HEK293 (cell line): ENCODE data around the gene B3GNT4.

ENCODE experiments used
- GFI1B ChIP-seq: fragments of 450-650 bp; formaldehyde crosslinking; IDR thresholded peaks from 2 replicates; pipeline ENCODE4 v1.5.1; 2016; ENCODE audit warnings: missing biosample characterization, missing genetic modification characterization
- GLIS2 ChIP-seq: fragments of 450-650 bp; formaldehyde crosslinking; IDR thresholded peaks from 2 replicates; pipeline ENCODE4 v1.5.1; 2016; ENCODE audit warnings: missing biosample characterization, missing genetic modification characterization
- ZBTB7A ChIP-seq: fragments of 450-650 bp; formaldehyde crosslinking; IDR thresholded peaks from 2 replicates; pipeline ENCODE4 v1.5.1; 2016; ENCODE audit warnings: low read depth, missing biosample characterization, missing genetic modification characterization
- ZEB2 ChIP-seq: fragments of 450-650 bp; formaldehyde crosslinking; IDR thresholded peaks from 2 replicates; pipeline ENCODE4 v1.5.1; 2016; ENCODE audit warnings: missing biosample characterization, missing genetic modification characterization
- ZFP37 ChIP-seq: fragments of 450-650 bp; formaldehyde crosslinking; IDR thresholded peaks from 2 replicates; pipeline ENCODE4 v1.5.1; 2016; ENCODE audit warnings: missing biosample characterization, missing genetic modification characterization
- ZNF121 ChIP-seq: fragments of 450-650 bp; formaldehyde crosslinking; IDR thresholded peaks from 2 replicates; pipeline ENCODE4 v1.5.1; 2016; ENCODE audit warnings: missing biosample characterization, missing genetic modification characterization
- ZNF169 ChIP-seq: fragments of 450-650 bp; formaldehyde crosslinking; IDR thresholded peaks from 2 replicates; pipeline ENCODE4 v1.5.1; 2016; ENCODE audit warnings: missing biosample characterization, missing genetic modification characterization
- ZNF174 ChIP-seq: fragments of 450-650 bp; formaldehyde crosslinking; IDR thresholded peaks from 2 replicates; pipeline ENCODE4 v1.5.0; 2017; ENCODE audit warnings: missing biosample characterization, mild to moderate bottlenecking, missing genetic modification characterization
- ZNF211 ChIP-seq: fragments of 450-650 bp; formaldehyde crosslinking; IDR thresholded peaks from 2 replicates; pipeline ENCODE4 v1.5.1; 2016; ENCODE audit warnings: low read depth, missing biosample characterization, missing genetic modification characterization
- ZNF223 ChIP-seq: fragments of 450-650 bp; formaldehyde crosslinking; IDR thresholded peaks from 2 replicates; pipeline ENCODE4 v1.5.1; 2016; ENCODE audit warnings: missing biosample characterization, missing genetic modification characterization
- ZNF23 ChIP-seq: fragments of 450-650 bp; formaldehyde crosslinking; IDR thresholded peaks from 2 replicates; pipeline ENCODE4 v1.5.1; 2016; ENCODE audit warnings: missing biosample characterization, missing genetic modification characterization, borderline replicate concordance
- ZNF248 ChIP-seq: fragments of 450-650 bp; formaldehyde crosslinking; IDR thresholded peaks from 2 replicates; pipeline ENCODE4 v1.5.1; 2017; ENCODE audit warnings: missing biosample characterization, missing genetic modification characterization
- ZNF280C ChIP-seq: fragments of 450-650 bp; formaldehyde crosslinking; IDR thresholded peaks from 2 replicates; pipeline ENCODE4 v1.5.1; 2016; ENCODE audit warnings: missing biosample characterization, missing genetic modification characterization
- ZNF280D ChIP-seq: fragments of 450-650 bp; formaldehyde crosslinking; IDR thresholded peaks from 2 replicates; pipeline ENCODE4 v1.5.1; 2016; ENCODE audit warnings: missing biosample characterization, missing genetic modification characterization
- ZNF354C ChIP-seq: fragments of 450-650 bp; formaldehyde crosslinking; IDR thresholded peaks from 2 replicates; pipeline ENCODE4 v1.5.1; 2016; ENCODE audit warnings: missing biosample characterization, missing genetic modification characterization, low read depth, borderline replicate concordance
- ZNF488 ChIP-seq: fragments of 450-650 bp; formaldehyde crosslinking; IDR thresholded peaks from 2 replicates; pipeline ENCODE4 v1.5.1; 2016; ENCODE audit warnings: missing biosample characterization, missing genetic modification characterization
- ZNF510 ChIP-seq: fragments of 450-650 bp; formaldehyde crosslinking; IDR thresholded peaks from 2 replicates; pipeline ENCODE4 v1.5.1; 2018; ENCODE audit warnings: mild to moderate bottlenecking, missing genetic modification characterization, missing biosample characterization; ENCODE audit not compliant: insufficient replicate concordance
- ZNF626 ChIP-seq: fragments of 450-650 bp; sonication (Bioruptor Pico); formaldehyde crosslinking; IDR thresholded peaks from 2 replicates; pipeline ENCODE4 v1.5.1; 2018; ENCODE audit warnings: missing biosample characterization, missing genetic modification characterization, inconsistent platforms
- ZNF645 ChIP-seq: fragments of 450-650 bp; formaldehyde crosslinking; IDR thresholded peaks from 2 replicates; pipeline ENCODE4; 2016; ENCODE audit warnings: missing biosample characterization, missing genetic modification characterization
- ZNF777 ChIP-seq: fragments of 450-650 bp; formaldehyde crosslinking; IDR thresholded peaks from 2 replicates; pipeline ENCODE4 v1.5.1; 2017; ENCODE audit warnings: missing biosample characterization, missing genetic modification characterization, borderline replicate concordance
- ZNF791 ChIP-seq: fragments of 450-650 bp; formaldehyde crosslinking; IDR thresholded peaks from 2 replicates; pipeline ENCODE4 v1.5.1; 2016; ENCODE audit warnings: missing biosample characterization, missing genetic modification characterization
- TF ChIP-seq, protein P1 (sequence below): fragments of 450-650 bp; formaldehyde crosslinking; IDR thresholded peaks from 2 replicates; pipeline ENCODE4 v1.5.1; 2016; ENCODE audit warnings: missing biosample characterization, missing genetic modification characterization
- TF ChIP-seq, protein P2 (sequence below): fragments of 450-650 bp; formaldehyde crosslinking; IDR thresholded peaks from 2 replicates; pipeline ENCODE4 v1.5.0; 2017; ENCODE audit warnings: missing biosample characterization, missing genetic modification characterization, borderline replicate concordance
- TF ChIP-seq, protein P3 (sequence below): IDR thresholded peaks from 2 replicates; pipeline ENCODE4 v1.6.1; 2011; ENCODE audit warnings: mild to moderate bottlenecking, low read depth, low read length, borderline replicate concordance

B3GNT4 gene

GRCh38 chr12:122225683-122226365 is 22.3 kb downstream of the B3GNT4 start, which contains the start of gene DIABLO (continued):
- TF ChIP-seq ZNF510 (tag by site-specific recombination) = no peak
- TF ChIP-seq ZFP37 (tag by site-specific recombination) = no peak; the same call in 1 of the 2 replicates
- no peak for TF ChIP-seq ZNF223 (tag by site-specific recombination)
- TF ChIP-seq, protein P1, sequence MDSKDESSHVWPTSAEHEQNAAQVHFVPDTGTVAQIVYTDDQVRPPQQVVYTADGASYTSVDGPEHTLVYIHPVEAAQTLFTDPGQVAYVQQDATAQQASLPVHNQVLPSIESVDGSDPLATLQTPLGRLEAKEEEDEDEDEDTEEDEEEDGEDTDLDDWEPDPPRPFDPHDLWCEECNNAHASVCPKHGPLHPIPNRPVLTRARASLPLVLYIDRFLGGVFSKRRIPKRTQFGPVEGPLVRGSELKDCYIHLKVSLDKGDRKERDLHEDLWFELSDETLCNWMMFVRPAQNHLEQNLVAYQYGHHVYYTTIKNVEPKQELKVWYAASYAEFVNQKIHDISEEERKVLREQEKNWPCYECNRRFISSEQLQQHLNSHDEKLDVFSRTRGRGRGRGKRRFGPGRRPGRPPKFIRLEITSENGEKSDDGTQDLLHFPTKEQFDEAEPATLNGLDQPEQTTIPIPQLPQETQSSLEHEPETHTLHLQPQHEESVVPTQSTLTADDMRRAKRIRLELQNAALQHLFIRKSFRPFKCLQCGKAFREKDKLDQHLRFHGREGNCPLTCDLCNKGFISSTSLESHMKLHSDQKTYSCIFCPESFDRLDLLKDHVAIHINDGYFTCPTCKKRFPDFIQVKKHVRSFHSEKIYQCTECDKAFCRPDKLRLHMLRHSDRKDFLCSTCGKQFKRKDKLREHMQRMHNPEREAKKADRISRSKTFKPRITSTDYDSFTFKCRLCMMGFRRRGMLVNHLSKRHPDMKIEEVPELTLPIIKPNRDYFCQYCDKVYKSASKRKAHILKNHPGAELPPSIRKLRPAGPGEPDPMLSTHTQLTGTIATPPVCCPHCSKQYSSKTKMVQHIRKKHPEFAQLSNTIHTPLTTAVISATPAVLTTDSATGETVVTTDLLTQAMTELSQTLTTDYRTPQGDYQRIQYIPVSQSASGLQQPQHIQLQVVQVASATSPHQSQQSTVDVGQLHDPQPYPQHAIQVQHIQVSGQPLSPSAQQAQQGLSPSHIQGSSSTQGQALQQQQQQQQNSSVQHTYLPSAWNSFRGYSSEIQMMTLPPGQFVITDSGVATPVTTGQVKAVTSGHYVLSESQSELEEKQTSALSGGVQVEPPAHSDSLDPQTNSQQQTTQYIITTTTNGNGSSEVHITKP (tag by site-specific recombination) = no peak
- TF ChIP-seq ZNF626 = no peak
- TF ChIP-seq ZNF280D (tag by site-specific recombination) = no peak
- TF ChIP-seq GLIS2 (tag by site-specific recombination) = 0 out of 2 replicates have a peak, but pooled peaks have one; percentile 18
- no peak for TF ChIP-seq ZNF354C (tag by site-specific recombination)
- no peak for TF ChIP-seq ZNF169
- no peak for TF ChIP-seq ZNF23 (tag by site-specific recombination)
- no peak for TF ChIP-seq ZNF791 (tag by site-specific recombination)
- TF ChIP-seq ZNF174 (tag by site-specific recombination) = no peak
- TF ChIP-seq ZNF248 (tag by site-specific recombination) = no peak
- no peak for TF ChIP-seq GFI1B (tag by site-specific recombination)
- TF ChIP-seq ZNF121 (tag by site-specific recombination) = no peak
- TF ChIP-seq ZNF645 (tag by site-specific recombination) = no peak
- TF ChIP-seq, protein P2, sequence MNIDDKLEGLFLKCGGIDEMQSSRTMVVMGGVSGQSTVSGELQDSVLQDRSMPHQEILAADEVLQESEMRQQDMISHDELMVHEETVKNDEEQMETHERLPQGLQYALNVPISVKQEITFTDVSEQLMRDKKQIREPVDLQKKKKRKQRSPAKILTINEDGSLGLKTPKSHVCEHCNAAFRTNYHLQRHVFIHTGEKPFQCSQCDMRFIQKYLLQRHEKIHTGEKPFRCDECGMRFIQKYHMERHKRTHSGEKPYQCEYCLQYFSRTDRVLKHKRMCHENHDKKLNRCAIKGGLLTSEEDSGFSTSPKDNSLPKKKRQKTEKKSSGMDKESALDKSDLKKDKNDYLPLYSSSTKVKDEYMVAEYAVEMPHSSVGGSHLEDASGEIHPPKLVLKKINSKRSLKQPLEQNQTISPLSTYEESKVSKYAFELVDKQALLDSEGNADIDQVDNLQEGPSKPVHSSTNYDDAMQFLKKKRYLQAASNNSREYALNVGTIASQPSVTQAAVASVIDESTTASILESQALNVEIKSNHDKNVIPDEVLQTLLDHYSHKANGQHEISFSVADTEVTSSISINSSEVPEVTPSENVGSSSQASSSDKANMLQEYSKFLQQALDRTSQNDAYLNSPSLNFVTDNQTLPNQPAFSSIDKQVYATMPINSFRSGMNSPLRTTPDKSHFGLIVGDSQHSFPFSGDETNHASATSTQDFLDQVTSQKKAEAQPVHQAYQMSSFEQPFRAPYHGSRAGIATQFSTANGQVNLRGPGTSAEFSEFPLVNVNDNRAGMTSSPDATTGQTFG (tag by site-specific recombination) = no peak
- no peak for TF ChIP-seq ZBTB7A
- TF ChIP-seq ZNF280C (tag by site-specific recombination) = no peak
- no peak for TF ChIP-seq ZNF211 (tag by site-specific recombination)
- no peak for TF ChIP-seq ZNF777 (tag by site-specific recombination)
- TF ChIP-seq ZEB2 (tag by site-specific recombination) = peak; percentile 72
- TF ChIP-seq, protein P3, sequence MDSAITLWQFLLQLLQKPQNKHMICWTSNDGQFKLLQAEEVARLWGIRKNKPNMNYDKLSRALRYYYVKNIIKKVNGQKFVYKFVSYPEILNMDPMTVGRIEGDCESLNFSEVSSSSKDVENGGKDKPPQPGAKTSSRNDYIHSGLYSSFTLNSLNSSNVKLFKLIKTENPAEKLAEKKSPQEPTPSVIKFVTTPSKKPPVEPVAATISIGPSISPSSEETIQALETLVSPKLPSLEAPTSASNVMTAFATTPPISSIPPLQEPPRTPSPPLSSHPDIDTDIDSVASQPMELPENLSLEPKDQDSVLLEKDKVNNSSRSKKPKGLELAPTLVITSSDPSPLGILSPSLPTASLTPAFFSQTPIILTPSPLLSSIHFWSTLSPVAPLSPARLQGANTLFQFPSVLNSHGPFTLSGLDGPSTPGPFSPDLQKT = peak; percentile 65; the same call in 1 of the 2 replicates
- no peak for TF ChIP-seq ZNF488 (tag by site-specific recombination)
